T-helper 22 cell (primary cell): ENCODE data around the gene CHRFAM7A.
"Not testable (repeated sequence)": the region's sequence is repeated elsewhere in the genome, so short reads cannot be mapped to it uniquely, and the experiment has no call there.

Source experiments
- DNase-seq: peaks from one replicate; pipeline ENCODE4 v3.0.0-alpha.2; 2020; ENCODE audit warnings: low read depth

Gene CHRFAM7A

GRCh38 chr15:30392766-30393663 lies at the start of gene CHRFAM7A:
Gene CHRFAM7A (minus strand): TSS chr15:30393540. CDS start chr15:30383351, 10,189 bp downstream.
- DNase-seq: not testable (repeated sequence)

DNA sequence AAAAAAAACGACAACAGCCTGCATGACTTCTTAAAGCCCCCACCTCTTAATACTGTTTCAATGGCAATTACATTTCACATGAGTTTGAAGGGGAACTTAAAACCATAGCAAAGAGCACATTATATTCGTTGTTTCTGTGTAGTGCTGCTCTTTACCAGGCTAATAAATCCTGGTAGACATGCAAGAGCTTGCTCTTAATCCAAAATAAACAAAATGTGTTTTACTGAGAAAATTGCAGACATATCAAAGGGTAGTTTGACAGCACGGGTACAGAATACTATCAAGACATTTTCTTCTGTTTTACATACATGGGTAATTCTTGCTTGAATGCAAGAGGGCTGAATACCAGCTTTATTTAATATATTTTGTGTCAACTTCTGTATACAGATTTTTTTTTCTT lies 45.0 kb upstream of the CHRFAM7A start:
- DNase-seq: not testable (repeated sequence)

DNA sequence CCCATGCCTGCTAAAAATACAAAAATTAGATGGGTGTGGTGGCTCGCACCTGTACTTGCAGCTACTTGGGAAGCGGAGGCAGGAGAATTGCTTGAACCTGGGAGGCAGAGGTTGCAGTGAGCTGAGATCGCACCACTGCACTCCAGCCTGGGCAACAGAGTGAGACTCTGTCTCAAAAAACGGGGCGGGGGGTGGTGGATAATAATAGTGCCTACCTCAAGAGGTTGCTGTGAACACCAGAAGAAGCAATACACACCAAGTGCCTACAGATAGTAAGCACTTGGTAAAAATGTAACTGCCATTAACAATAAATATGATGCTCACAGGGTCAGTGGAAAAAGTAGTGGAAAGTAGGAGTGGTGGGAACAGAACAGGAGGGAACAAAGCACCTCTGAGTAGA lies 42.5 kb upstream of the CHRFAM7A start:
- DNase-seq: not testable (repeated sequence)

- DNase-seq: not testable (repeated sequence)
Measured at GRCh38 chr15:30420723-30421122, 27.4 kb upstream of the CHRFAM7A start.

- DNase-seq: not testable (repeated sequence)
Measured at GRCh38 chr15:30414160-30414559, 20.8 kb upstream of the CHRFAM7A start, which contains the start of gene GOLGA8R. Gene GOLGA8R (minus strand): TSS chr15:30414260. CDS start chr15:30414162, 98 bp downstream.

- not testable (repeated sequence) for DNase-seq
Measured at GRCh38 chr15:30407636-30408035, 14.3 kb upstream of the CHRFAM7A start.

DNA sequence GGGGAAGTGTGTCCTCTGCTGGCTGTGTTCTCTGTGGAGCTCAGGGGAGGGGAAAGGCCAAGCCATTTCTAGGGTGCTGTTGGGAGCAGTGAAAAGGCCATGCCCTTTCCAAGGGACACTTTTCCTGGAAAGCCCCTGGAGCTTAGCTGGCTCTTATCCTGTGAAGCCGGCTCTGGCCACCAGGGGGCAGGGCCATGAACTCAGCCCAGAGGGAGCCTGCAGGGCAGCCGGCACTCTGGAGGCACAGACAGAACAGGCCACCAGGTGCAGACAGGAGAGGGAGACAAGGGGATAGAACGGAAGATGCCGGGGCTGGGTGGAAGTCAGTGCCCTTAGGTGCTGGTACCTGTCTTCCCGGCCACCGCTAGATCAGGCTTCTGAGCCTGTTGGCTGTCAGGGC lies 5.6 kb upstream of the CHRFAM7A start:
- DNase-seq: peak; percentile 0

DNA sequence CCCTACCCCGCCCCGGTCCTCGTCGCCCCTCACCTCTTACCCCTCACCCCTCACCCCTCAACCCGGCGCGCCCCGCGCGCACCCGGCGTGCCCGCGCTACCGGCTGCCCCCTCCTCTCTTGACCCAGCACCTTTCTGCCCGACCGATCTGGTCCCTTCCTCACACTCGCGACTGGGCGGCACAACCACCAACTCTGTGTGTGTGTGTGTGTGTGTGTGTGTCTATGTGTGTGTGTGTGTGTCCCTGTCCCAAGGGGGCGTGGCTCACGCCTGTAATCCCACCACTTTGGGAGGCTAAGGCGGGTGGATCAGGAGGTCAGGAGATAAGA lies 288 bp upstream of the CHRFAM7A start:
- DNase-seq: not testable (repeated sequence)

GRCh38 chr15:30386318-30386887 lies 6.9 kb downstream of the CHRFAM7A start:
- not testable (repeated sequence) for DNase-seq

DNA sequence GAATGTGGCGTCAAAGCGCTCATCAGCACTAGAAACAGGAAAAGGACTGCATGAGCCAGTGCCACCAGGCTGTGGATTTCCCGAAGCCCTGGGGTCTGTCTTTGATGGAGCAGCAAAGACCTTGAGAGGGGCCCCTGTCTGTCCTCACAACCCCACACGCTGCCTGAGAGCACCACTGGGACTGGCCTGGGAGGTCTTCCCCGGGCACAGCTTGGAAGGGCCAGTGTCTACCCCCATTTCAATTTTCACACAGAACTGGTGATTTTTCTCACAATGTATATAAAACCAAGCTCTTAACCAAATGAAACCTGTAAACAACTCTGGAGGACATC lies 16.3 kb downstream of the CHRFAM7A start:
- not testable (repeated sequence) for DNase-seq

- not testable (repeated sequence) for DNase-seq
Measured at GRCh38 chr15:30376375-30377081, 16.8 kb downstream of the CHRFAM7A start.

DNA sequence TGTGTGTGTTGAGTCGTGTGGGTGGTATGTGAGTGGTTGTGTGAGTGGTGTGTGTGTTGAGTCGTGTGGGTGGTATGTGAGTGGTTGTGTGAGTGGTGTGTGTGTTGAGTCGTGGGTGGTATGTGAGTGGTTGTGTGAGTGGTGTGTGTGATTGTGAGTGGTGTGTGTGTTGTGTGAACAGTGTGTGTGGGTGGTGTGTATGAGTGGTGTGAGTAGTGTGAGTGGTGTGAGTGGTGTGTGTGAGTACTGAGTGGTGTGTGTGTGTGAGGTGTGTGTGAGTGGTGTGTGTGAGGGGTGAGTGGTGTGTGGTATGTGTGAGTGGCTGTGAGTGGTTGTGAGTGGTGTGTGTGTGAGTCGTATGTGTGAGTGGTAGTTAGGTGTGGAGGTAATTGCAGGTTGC lies 17.5 kb downstream of the CHRFAM7A start:
- not testable (repeated sequence) for DNase-seq

GRCh38 chr15:30374862-30375261 lies 18.5 kb downstream of the CHRFAM7A start:
- DNase-seq: not testable (repeated sequence)

DNA sequence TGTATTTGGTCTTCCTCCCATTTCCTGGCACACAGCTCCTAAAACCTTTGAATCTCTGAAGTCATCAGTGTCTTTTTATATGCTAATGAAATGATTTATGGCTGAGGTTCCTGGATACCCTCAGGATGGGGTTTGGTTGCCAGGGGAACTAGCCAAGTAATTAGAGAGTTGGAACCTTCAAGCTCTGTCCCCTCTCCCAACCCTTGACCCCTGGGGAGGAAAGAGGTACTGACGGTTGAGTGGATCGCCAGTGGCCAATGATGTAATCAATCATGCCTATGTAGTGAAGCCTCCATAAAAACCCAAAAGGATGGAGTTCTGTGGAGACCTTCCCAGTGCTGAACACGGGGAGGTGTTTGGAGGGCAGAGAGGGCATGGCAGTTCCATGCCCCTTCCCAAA lies 25.1 kb downstream of the CHRFAM7A start:
- not testable (repeated sequence) for DNase-seq

DNA sequence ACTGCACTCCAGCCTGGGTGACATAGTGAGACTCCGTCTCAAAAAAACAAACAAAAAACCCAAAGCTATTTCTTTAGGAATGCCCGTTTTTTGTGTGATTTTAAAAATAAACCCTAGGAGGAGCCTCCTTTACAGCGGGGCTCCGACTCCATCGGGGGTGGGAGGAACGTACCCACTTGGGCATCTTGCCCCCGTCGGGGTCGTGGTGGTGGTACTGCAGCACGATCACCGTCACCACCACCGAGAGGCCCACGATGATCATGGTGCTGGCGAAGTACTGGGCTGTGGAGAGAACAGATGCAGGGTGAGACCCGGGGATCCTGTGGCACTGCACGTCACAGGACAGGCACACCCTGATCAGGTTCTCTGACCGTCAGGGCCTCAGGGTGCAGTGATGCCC lies 26.1 kb downstream of the CHRFAM7A start:
- DNase-seq: not testable (repeated sequence)

DNA sequence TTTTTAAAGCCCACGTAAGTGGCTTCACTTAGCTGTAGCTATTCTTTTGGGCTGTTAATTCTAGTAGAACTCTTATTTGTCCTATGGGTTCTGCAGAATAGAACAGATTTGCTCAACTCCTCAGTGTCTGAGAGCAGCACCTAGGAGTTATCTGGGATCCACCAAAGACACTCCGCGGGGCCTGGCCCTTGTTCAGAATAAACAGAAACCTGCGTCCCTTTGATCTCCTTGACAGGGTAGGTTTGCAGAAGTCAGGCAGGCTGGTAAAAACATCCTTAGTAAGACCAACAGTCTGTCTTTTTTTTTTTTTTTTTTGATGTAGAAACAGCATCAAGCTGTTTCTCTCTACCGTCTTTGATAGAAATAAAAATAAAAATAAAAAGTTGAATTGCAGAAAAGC lies 31.9 kb downstream of the CHRFAM7A start:
- not testable (repeated sequence) for DNase-seq

- DNase-seq: not testable (repeated sequence)
Measured at GRCh38 chr15:30360990-30361389, 32.4 kb downstream of the CHRFAM7A start.

GRCh38 chr15:30355043-30355442 lies 38.3 kb downstream of the CHRFAM7A start:
- DNase-seq: not testable (repeated sequence)

- DNase-seq: not testable (repeated sequence)
Measured at GRCh38 chr15:30349803-30350202, 43.5 kb downstream of the CHRFAM7A start.

GRCh38 chr15:30336584-30336983 lies 56.8 kb downstream of the CHRFAM7A start:
- not testable (repeated sequence) for DNase-seq

GRCh38 chr15:30334152-30334551 lies 59.2 kb downstream of the CHRFAM7A start:
- DNase-seq: not testable (repeated sequence)

DNA sequence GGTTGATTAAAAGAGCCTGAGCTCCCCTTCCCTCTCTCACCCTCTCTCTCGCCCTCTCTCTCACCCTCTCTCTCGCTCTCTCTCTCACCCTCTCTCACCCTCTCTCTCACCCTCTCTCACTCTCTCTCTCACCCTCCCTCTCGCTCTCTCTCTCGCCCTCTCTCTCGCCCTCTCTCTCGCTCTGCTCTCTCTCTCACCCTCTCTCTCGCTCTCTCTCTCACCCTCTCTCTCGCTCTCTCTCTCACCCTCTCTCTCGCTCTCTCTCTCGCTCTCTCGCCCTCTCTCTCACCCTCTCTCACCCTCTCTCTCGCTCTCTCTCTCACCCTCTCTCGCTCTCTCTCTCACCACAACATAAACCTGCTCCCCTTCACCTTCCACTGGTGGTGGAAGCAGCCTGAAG lies 67.2 kb downstream of the CHRFAM7A start:
- not testable (repeated sequence) for DNase-seq

DNA sequence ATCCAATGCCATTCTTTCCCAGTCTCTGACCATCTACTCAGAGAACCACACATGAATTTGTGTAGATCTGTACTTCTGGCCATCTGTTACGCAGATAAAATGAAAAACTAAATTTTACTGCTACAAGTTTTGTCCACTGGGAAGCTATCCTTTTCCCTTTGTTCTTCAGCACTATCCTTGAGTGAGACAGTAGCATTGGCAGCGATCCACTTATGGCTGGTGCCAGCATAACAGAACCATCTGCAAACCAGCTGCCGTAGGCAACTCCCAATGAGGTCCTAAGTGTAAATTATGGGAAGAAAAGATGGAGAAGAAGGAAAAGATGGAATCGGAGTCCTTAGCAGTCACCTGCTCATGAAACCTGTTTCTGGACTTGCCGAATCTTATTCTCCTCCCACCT lies 72.3 kb downstream of the CHRFAM7A start:
- not testable (repeated sequence) for DNase-seq
